ENCODE results near the gene KIF26A.

DNA sequence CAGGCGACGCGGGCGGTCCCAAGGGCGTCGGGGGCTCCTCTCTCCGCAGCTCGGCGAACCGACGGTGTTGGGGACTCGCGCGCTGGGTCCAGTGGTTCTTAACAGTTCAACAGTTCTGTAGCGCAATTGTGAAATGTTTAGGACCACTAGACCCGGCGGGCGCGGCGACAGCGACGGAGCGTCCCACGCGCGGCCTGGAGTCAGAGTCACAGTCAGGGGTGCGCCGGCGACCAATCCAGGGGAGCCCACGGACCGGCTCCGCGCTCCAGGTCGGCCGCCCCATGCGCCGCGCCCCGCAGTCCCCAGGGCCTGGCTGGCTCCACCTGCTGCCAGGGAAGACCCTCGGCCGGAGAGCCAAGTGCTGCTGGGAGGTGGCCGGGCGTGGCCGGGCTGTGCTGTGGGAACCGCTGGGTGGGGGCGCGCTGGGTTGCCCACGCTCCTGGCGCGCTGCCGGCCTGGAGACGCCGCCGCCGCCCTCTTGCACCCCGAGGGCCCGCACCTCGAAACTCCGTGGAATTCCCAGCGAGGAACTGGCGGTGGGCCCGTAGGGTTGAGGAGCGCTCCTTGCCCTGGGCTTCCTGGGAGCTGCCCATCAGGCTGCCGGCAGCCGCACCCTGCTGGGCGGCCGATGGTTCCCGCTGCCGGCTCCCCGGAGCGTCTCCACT is 20.9 kb upstream of the KIF26A start:
- TF ChIP-seq POLR2A (IDR thresholded peaks at IDR 0.05) (no peak), EP300 (IDR thresholded peaks at IDR 0.05) (no peak)
- TF ChIP-seq, protein P1, sequence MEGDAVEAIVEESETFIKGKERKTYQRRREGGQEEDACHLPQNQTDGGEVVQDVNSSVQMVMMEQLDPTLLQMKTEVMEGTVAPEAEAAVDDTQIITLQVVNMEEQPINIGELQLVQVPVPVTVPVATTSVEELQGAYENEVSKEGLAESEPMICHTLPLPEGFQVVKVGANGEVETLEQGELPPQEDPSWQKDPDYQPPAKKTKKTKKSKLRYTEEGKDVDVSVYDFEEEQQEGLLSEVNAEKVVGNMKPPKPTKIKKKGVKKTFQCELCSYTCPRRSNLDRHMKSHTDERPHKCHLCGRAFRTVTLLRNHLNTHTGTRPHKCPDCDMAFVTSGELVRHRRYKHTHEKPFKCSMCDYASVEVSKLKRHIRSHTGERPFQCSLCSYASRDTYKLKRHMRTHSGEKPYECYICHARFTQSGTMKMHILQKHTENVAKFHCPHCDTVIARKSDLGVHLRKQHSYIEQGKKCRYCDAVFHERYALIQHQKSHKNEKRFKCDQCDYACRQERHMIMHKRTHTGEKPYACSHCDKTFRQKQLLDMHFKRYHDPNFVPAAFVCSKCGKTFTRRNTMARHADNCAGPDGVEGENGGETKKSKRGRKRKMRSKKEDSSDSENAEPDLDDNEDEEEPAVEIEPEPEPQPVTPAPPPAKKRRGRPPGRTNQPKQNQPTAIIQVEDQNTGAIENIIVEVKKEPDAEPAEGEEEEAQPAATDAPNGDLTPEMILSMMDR (IDR thresholded peaks at IDR 0.05): no peak

All from stomach (tissue), 4 donors.